T-helper 1 cell treated with Interleukin-12 subunit alpha and Interleukin-12 subunit beta and Interleukin-4 antibody, amounts not matched to agents 30 ng/mL and 1 ng/mL, for 36 hours (primary cell): ENCODE measurements around the gene TAS2R13. TPM values are rescaled to one million over a fixed set of nuclear protein-coding genes. Genes with fewer than 3 reads are reported as not detected.

Source experiments
- intact Hi-C: fragments of 100-400 bp; cut with micrococcal nuclease; formaldehyde crosslinking; loops from one replicate; pipeline ENCODE4 v1.15.1; 2024
- total RNA-seq: library from RNA; stranded (reverse); gene quantifications from 2 replicates; pipeline ENCODE4 v1.2.3, GENCODE V29; 2022

The TAS2R13 gene
- total RNA-seq, 1 donor from 2014 or later: 2.8 TPM

- intact Hi-C loops: no loop called here
Observed at GRCh38 chr12:10873378-10873777, 36.0 kb downstream of the TAS2R13 start.

GRCh38 chr12:10867381-10867780, 42.0 kb downstream of the TAS2R13 start:
- intact Hi-C loops: no loop called here

GRCh38 chr12:10863512-10864218, 45.7 kb downstream of the TAS2R13 start:
- intact Hi-C loops: no loop called here

- intact Hi-C loops: no loop called here
Observed at GRCh38 chr12:10861366-10861765, 48.0 kb downstream of the TAS2R13 start.

Other genes starting within 250 kb of the TAS2R13 start
- 0.96 and 1.5 TPM in 2 replicates for gene STYK1, start 235.5 kb downstream of the TAS2R13 start, total RNA-seq
- gene YBX3, start 186.2 kb downstream of the TAS2R13 start, total RNA-seq: 89.2 and 92.2 TPM in 2 replicates
- gene TAS2R7, start 106.9 kb downstream of the TAS2R13 start, total RNA-seq: not detected in 2 replicates
- gene TAS2R8, start 102.3 kb downstream of the TAS2R13 start, total RNA-seq: not detected in 2 replicates
- 0.27 TPM in 1 of 2 replicates, not detected in the other for gene TAS2R9, start 99.4 kb downstream of the TAS2R13 start, total RNA-seq
- gene TAS2R10, start 83.2 kb downstream of the TAS2R13 start, total RNA-seq: 0.34 and 0.39 TPM in 2 replicates
- gene PRR4, start 60.1 kb downstream of the TAS2R13 start, total RNA-seq: 2.1 and 2.4 TPM in 2 replicates
- gene PRH1, start 25.3 kb downstream of the TAS2R13 start, total RNA-seq: 24.7 and 31.8 TPM in 2 replicates
- gene PRH2, start 19.7 kb upstream of the TAS2R13 start, total RNA-seq: not detected in 2 replicates
- 4.7 and 5.2 TPM in 2 replicates for gene TAS2R14, start 29.7 kb upstream of the TAS2R13 start, total RNA-seq
- 1.8 TPM in 2 replicates for gene TAS2R50, start 77.3 kb upstream of the TAS2R13 start, total RNA-seq
- gene TAS2R20, start 88.7 kb upstream of the TAS2R13 start, total RNA-seq: 1.8 and 2.6 TPM in 2 replicates
- 3.9 and 4.5 TPM in 2 replicates for gene TAS2R19, start 113.1 kb upstream of the TAS2R13 start, total RNA-seq
- gene TAS2R31, start 121.8 kb upstream of the TAS2R13 start, total RNA-seq: 3.5 and 4.9 TPM in 2 replicates
- 1.6 and 3.3 TPM in 2 replicates for gene TAS2R46, start 152.7 kb upstream of the TAS2R13 start, total RNA-seq
- gene TAS2R43, start 182.8 kb upstream of the TAS2R13 start, total RNA-seq: 1.0 and 1.2 TPM in 2 replicates
- gene TAS2R30, start 225.1 kb upstream of the TAS2R13 start, total RNA-seq: 4.2 and 5.4 TPM in 2 replicates